GM12801 (cell line): Measurements from ENCODE around the gene TYMP.

ENCODE experiments used
- CTCF ChIP-seq: IDR thresholded peaks from one replicate; pipeline ENCODE4 v1.5.1; 2011; ENCODE audit warnings: control low read depth; ENCODE audit not compliant: insufficient read length; ENCODE audit errors: extremely low read depth

The TYMP gene

GRCh38 chr22:50526834-50527801 lies 2.7 kb downstream of the TYMP start:
- TF ChIP-seq CTCF = no peak

- no peak for TF ChIP-seq CTCF
Measured at GRCh38 chr22:50526108-50526833, 3.5 kb downstream of the TYMP start.

- TF ChIP-seq CTCF = no peak
Measured at GRCh38 chr22:50525858-50526107, 4.0 kb downstream of the TYMP start.

GRCh38 chr22:50525104-50525857 lies 4.5 kb downstream of the TYMP start, which contains the start of gene SCO2:
Gene SCO2 (minus strand): TSS chr22:50525598. CDS start chr22:50524411, 1,187 bp downstream.
- no peak for TF ChIP-seq CTCF

- TF ChIP-seq CTCF = no peak
Measured at GRCh38 chr22:50524676-50525103, 5.1 kb downstream of the TYMP start.

- no peak for TF ChIP-seq CTCF
Measured at GRCh38 chr22:50523806-50524675, 5.8 kb downstream of the TYMP start.
